ENCODE data around the gene GNG2.

GNG2 gene

GRCh38 chr14:51856792-51857296, 3.6 kb upstream of the GNG2 start:
- no peak for DNase-seq (ENCODE audit: low read depth)

GRCh38 chr14:51859131-51859530, 1.3 kb upstream of the GNG2 start:
- DNase-seq (ENCODE audit: low read depth), result no peak

- DNase-seq (ENCODE audit: low read depth), result no peak
These were observed 550 bp downstream of the GNG2 start for GRCh38 chr14:51860825-51861499.

GRCh38 chr14:51862176-51862796, 1.9 kb downstream of the GNG2 start:
- no peak for DNase-seq (ENCODE audit: low read depth)

GRCh38 chr14:51862860-51863259, 2.4 kb downstream of the GNG2 start:
- DNase-seq (ENCODE audit: low read depth), result no peak

GRCh38 chr14:51865953-51866747, 5.7 kb downstream of the GNG2 start:
- no peak for DNase-seq (ENCODE audit: low read depth)

- DNase-seq (ENCODE audit: low read depth), result no peak
These were observed 7.3 kb downstream of the GNG2 start for GRCh38 chr14:51867741-51868140.

GRCh38 chr14:51868405-51868804, 8.0 kb downstream of the GNG2 start:
- DNase-seq (ENCODE audit: low read depth), result no peak

- no peak for DNase-seq (ENCODE audit: low read depth)
These were observed 9.1 kb downstream of the GNG2 start for GRCh38 chr14:51869411-51870100.

GRCh38 chr14:51870606-51871005, 10.2 kb downstream of the GNG2 start:
- DNase-seq (ENCODE audit: low read depth), result no peak

GRCh38 chr14:51871846-51872245, 11.4 kb downstream of the GNG2 start:
- DNase-seq (ENCODE audit: low read depth), result no peak

- no peak for DNase-seq (ENCODE audit: low read depth)
These were observed 12.0 kb downstream of the GNG2 start for GRCh38 chr14:51872396-51872795.

GRCh38 chr14:51873221-51873893, 12.9 kb downstream of the GNG2 start:
- no peak for DNase-seq (ENCODE audit: low read depth)

GRCh38 chr14:51877810-51878209, 17.4 kb downstream of the GNG2 start:
- DNase-seq (ENCODE audit: low read depth), result no peak

- DNase-seq (ENCODE audit: low read depth), result no peak
These were observed 18.8 kb downstream of the GNG2 start for GRCh38 chr14:51879170-51879569.

- DNase-seq (ENCODE audit: low read depth), result no peak
These were observed 20.6 kb downstream of the GNG2 start for GRCh38 chr14:51880835-51881580.

GRCh38 chr14:51881636-51882035, 21.2 kb downstream of the GNG2 start:
- no peak for DNase-seq (ENCODE audit: low read depth)

GRCh38 chr14:51883232-51883631, 22.8 kb downstream of the GNG2 start:
- no peak for DNase-seq (ENCODE audit: low read depth)

GRCh38 chr14:51884086-51884927, 23.9 kb downstream of the GNG2 start:
- DNase-seq (ENCODE audit: low read depth), result no peak

GRCh38 chr14:51889851-51890250, 29.4 kb downstream of the GNG2 start:
- no peak for DNase-seq (ENCODE audit: low read depth)

Measured in stimulated activated CD8-positive, alpha-beta memory T cell treated with anti-CD3 and anti-CD28 coated beads, Interleukin-15, amount 100 ng/mL, for 1 hour (primary cell).